HepG2 (cell line): Measurements from ENCODE around the gene H19.

Source experiments
- CTCF ChIP-seq: sonication (generic); formaldehyde crosslinking; IDR thresholded peaks from 2 replicates; pipeline ENCODE4 v1.5.0; 2020; ENCODE audit warnings: mild to moderate bottlenecking, missing genetic modification reagents, moderate library complexity
- EZH2 ChIP-seq: conservative IDR thresholded peaks from 2 replicates; pipeline ENCODE4 v1.6.1; 2012; ENCODE audit warnings: mild to moderate bottlenecking, low read depth, low read length, moderate library complexity
- FOXP1 ChIP-seq, 2 experiments: fragments of 450-650 bp in 1 of 2; IDR thresholded peaks; 2 replicates each; pipeline ENCODE4 v1.6.1; 2017 to 2018; ENCODE audit warnings: antibody characterized with exemption in 1 of 2
- HOMEZ ChIP-seq: IDR thresholded peaks from 2 replicates; pipeline ENCODE4 v1.6.1; 2016; ENCODE audit warnings: low read depth
- NFE2L2 ChIP-seq: fragments of 150-350 bp; IDR thresholded peaks from 2 replicates; pipeline ENCODE4 v1.6.1; 2014; ENCODE audit warnings: low read length
- POLR2AphosphoS5 ChIP-seq: IDR thresholded peaks from 2 replicates; pipeline ENCODE4 v1.6.1; 2012; ENCODE audit warnings: low read depth, low read length
- REST ChIP-seq, 2 experiments: IDR thresholded peaks; 2 replicates each; pipeline ENCODE4 v1.6.1; 2011 to 2012; ENCODE audit warnings: low read length in 2 of 2, borderline replicate concordance in 1 of 2, low read depth in 1 of 2, mild to moderate bottlenecking in 1 of 2, moderate library complexity in 1 of 2
- SKIL ChIP-seq: sonication (generic); formaldehyde crosslinking; IDR thresholded peaks from 2 replicates; pipeline ENCODE4 v1.8.0; 2022; ENCODE audit warnings: missing genetic modification reagents, mild to moderate bottlenecking, moderate library complexity, borderline replicate concordance
- TOE1 ChIP-seq: sonication (generic); formaldehyde crosslinking; IDR thresholded peaks from 2 replicates; pipeline ENCODE4 v1.4.0; 2020; ENCODE audit warnings: mild to moderate bottlenecking, missing genetic modification reagents
- ZFP90 ChIP-seq: sonication (generic); formaldehyde crosslinking; IDR thresholded peaks from 2 replicates; pipeline ENCODE4 v1.8.0; 2022; ENCODE audit warnings: missing genetic modification reagents, mild to moderate bottlenecking, inconsistent platforms, borderline replicate concordance
- ZNF468 ChIP-seq: sonication (generic); formaldehyde crosslinking; IDR thresholded peaks from 2 replicates; pipeline ENCODE4 v1.8.0; 2022; ENCODE audit warnings: mild to moderate bottlenecking, moderate library complexity, missing genetic modification reagents
- ZSCAN5A ChIP-seq: sonication (generic); formaldehyde crosslinking; IDR thresholded peaks from 2 replicates; pipeline ENCODE4 v1.8.0; 2022; ENCODE audit warnings: mild to moderate bottlenecking, missing genetic modification reagents, borderline replicate concordance

DNA sequence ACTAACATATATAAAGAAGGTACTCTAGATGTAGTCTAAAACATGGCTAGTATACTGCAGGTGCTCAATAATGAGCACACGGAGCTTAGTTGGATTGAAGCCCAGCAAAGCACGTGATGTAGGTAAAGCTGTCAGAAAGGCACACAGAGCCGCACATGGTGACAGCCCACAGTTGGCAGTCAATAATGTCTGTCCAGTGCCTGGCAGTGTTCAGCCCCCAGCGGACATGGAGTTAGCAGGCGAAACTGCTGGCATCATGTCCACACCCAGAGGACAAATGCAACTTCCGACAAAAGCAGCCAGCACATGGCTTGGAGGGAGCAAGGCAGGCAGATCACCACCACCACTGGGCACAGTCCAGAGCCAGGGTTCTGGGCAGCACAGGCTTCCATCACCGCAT is 43.5 kb upstream of the H19 start:
- TF ChIP-seq SKIL (no peak), EZH2 (no peak), CTCF (CRISPR knock-in tag) (no peak), NFE2L2 (no peak), ZFP90 (no peak), ZSCAN5A (CRISPR knock-in tag) (no peak), ZNF468 (CRISPR knock-in tag) (no peak), POLR2AphosphoS5 (no peak), REST (IDR thresholded peaks at IDR 0.05; ENCODE audit: borderline replicate concordance in 1 of 2, low read depth in 1 of 2, low read length in 2 of 2) (no peak), HOMEZ (CRISPR knock-in tag) (no peak), TOE1 (CRISPR knock-in tag) (no peak), FOXP1 (IDR thresholded peaks at IDR 0.05) (no peak), FOXP1 (CRISPR knock-in tag; IDR thresholded peaks at IDR 0.05) (no peak)
